GM23338 (cell line): ENCODE measurements around the gene BRICD5.

Source experiments
- EZH2 ChIP-seq: fragments of 200-600 bp; sonication (generic); IDR thresholded peaks from one replicate; pipeline ENCODE4 v1.8.0; 2017; ENCODE audit warnings: antibody characterized with exemption, mild to moderate bottlenecking, low read depth; ENCODE audit not compliant: unreplicated experiment
- STAT1 ChIP-seq: IDR thresholded peaks from one replicate; pipeline ENCODE4 v1.6.1; 2016; ENCODE audit warnings: antibody characterized with exemption; ENCODE audit not compliant: unreplicated experiment

- no peak for TF ChIP-seq STAT1
- TF ChIP-seq EZH2 = no peak
These were observed 11.6 kb downstream of the BRICD5 start for GRCh38 chr16:2199095-2199494.
